GM18502 (cell line): ENCODE results near the gene ANKRD6.

Source experiments
- ATAC-seq: cut with Tn5 transposase; IDR thresholded peaks from one replicate; pipeline ENCODE4 v1.9.1; 2021; ENCODE audit warnings: mild to moderate bottlenecking; ENCODE audit not compliant: unreplicated experiment, poor library complexity

ANKRD6 gene

GRCh38 chr6:89503641-89504040, 70.7 kb downstream of the ANKRD6 start:
- no peak for ATAC-seq

GRCh38 chr6:89505847-89506246, 72.9 kb downstream of the ANKRD6 start:
- no peak for ATAC-seq

- ATAC-seq: no peak
Observed at GRCh38 chr6:89506716-89507617, 74.0 kb downstream of the ANKRD6 start.

- no peak for ATAC-seq
Observed at GRCh38 chr6:89508755-89509563, 76.0 kb downstream of the ANKRD6 start.

GRCh38 chr6:89509777-89510281, 76.9 kb downstream of the ANKRD6 start:
- no peak for ATAC-seq

- no peak for ATAC-seq
Observed at GRCh38 chr6:89510393-89510792, 77.4 kb downstream of the ANKRD6 start.

- ATAC-seq: no peak
Observed at GRCh38 chr6:89518352-89519055, 85.6 kb downstream of the ANKRD6 start.

- no peak for ATAC-seq
Observed at GRCh38 chr6:89520736-89521135, 87.8 kb downstream of the ANKRD6 start.

GRCh38 chr6:89522778-89523177, 89.8 kb downstream of the ANKRD6 start:
- no peak for ATAC-seq

- no peak for ATAC-seq
Observed at GRCh38 chr6:89525786-89526562, 93.0 kb downstream of the ANKRD6 start.

- ATAC-seq: no peak
Observed at GRCh38 chr6:89526563-89526869, 93.6 kb downstream of the ANKRD6 start.

GRCh38 chr6:89527634-89528033, 94.7 kb downstream of the ANKRD6 start:
- no peak for ATAC-seq

GRCh38 chr6:89528866-89529265, 95.9 kb downstream of the ANKRD6 start:
- ATAC-seq: no peak

GRCh38 chr6:89530982-89531381, 98.0 kb downstream of the ANKRD6 start:
- ATAC-seq: no peak

- no peak for ATAC-seq
Observed at GRCh38 chr6:89536231-89536630, 103.3 kb downstream of the ANKRD6 start.

GRCh38 chr6:89539779-89540178, 106.8 kb downstream of the ANKRD6 start:
- no peak for ATAC-seq

- no peak for ATAC-seq
Observed at GRCh38 chr6:89542081-89542857, 109.3 kb downstream of the ANKRD6 start.

GRCh38 chr6:89542866-89543265, 109.9 kb downstream of the ANKRD6 start:
- ATAC-seq: no peak

- ATAC-seq: no peak
Observed at GRCh38 chr6:89547281-89547680, 114.3 kb downstream of the ANKRD6 start.
